ENCODE measurements around the gene UGT1A9. TPM values are rescaled to one million over a fixed set of nuclear protein-coding genes. Genes with fewer than 3 reads are reported as not detected.
"Not testable (repeated sequence)": the region's sequence is repeated elsewhere in the genome, so short reads cannot be mapped to it uniquely, and the experiment has no call there.

Gene UGT1A9
- total and polyA plus RNA-seq, 2 of the 13 experiments (the other 11 are each of a cell fraction or from before 2014, with no cell fraction given): 0.07 TPM; not detected in 1

DNA sequence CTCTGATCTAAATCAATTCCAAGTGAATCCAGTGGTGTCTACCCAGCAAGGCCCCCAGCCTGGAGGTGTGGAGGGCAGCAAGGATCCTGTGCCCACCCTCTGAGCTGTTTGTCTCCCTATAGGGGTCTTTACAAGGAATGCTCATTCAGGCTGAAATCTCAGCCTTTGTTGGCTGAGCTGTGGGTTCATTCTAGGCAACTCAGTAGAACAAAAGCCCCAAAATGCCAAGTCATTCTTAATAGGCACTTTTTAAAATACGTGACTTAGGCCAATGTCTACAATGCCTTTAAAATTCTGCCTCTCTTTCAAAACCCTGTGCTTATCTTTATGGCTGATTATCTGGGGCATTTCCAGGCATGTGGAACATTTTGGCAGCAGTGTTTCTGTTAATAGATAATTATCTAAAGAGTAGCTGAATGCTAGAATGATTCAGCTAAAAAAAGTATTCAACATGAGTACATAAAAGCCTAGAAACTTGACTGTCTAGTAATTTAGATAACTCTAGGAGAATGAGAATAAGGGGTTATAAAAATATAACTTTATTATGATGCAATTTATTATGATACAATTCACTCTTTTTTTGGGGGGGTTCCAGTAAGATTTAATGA, 28.4 kb downstream of the UGT1A9 start (continued):
- TF ChIP-seq, protein P1, sequence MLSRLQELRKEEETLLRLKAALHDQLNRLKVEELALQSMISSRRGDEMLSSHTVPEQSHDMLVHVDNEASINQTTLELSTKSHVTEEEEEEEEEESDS (CRISPR knock-in tag; IDR thresholded peaks at IDR 0.05; ENCODE audit: borderline replicate concordance): no peak

DNA sequence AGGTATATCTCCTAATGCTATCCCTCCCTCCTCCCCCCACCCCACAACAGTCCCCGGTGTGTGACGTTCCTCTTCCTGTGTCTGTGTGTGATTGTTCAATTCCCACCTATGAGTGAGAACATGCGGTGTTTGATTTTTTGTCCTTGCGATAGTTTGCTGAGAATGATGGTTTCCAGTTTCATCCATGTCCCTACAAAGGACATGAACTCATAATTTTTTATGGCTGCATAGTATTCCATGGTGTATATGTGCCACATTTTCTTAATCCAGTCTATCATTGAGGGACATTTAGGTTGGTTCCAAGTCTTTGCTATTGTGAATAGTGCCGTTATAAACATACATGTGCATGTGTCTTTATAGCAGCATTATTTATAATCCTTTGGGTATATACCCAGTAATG, 29.1 kb downstream of the UGT1A9 start:
- not testable (repeated sequence) for H3K9me3 ChIP-seq (ENCODE audit: low read length)

DNA sequence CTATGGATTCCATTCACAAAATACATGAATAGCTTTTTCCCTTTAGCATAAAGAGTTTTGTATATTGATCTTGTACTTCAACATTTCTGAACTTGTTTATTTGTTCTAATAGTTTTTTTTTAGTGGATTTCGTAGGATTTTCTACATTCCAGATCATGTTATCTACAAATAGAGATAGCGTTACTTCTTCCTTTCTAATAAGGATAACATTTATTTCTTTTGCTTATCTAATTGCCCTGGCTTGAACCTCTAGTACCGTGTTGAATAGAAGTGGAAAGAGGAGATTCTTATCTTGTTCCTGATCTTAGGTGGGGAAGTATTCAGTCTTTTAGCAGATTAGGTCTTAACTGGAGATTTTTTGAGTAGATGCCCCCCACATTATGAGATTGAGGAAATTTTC, 30.5 kb downstream of the UGT1A9 start:
- Histone ChIP-seq H3K36me3 (replicated peaks in 1 of 2; ENCODE audit: control insufficient read depth in 1 of 2, insufficient read depth in 2 of 2, low read length in 2 of 2) (no peaks in the 10 kb centered on the region), H3K9me3 (ENCODE audit: low read length) (no peaks in the 10 kb centered on the region), H3K9ac (ENCODE audit: insufficient read depth, low read depth, low read length) (no peak overlapping the region), H3K27ac (ENCODE audit: extremely low read length, insufficient read depth, low read length) (no peak overlapping the region), H4K20me1 (ENCODE audit: insufficient read depth, low read length) (no peaks in the 10 kb centered on the region), H3K27me3 (ENCODE audit: control insufficient read depth in 1 of 2, insufficient read depth in 2 of 2, low read length in 2 of 2) (no peaks in the 10 kb centered on the region), H3K4me2 (ENCODE audit: low read depth, low read length) (no peak overlapping the region), H3K4me3 (replicated peaks in 1 of 3; ENCODE audit: insufficient read depth in 1 of 3, low read depth in 2 of 3, low read length in 3 of 3) (no peak overlapping the region), H2AFZ (ENCODE audit: low read length) (no peak overlapping the region), H3K4me1 (ENCODE audit: insufficient read depth, low read length) (no peaks in the 10 kb centered on the region), H3K79me2 (ENCODE audit: insufficient read depth, low read length) (no peaks in the 10 kb centered on the region)
- intact Hi-C loops (cut with micrococcal nuclease; ENCODE audit: unreplicated experiment) (no loop called here), in situ Hi-C loops (cut with HindIII; ENCODE audit: extremely low pct_ligation_motif_present, low pct_unique_long_range_greater_than_20kb) (no loop called here)
- CTCF ChIA-PET (ENCODE audit: low intra/inter-chr PET ratio, low total read pairs): no interaction called here
- 65% methylated on average over 3 of the region's 3 CpGs for WGBS (ENCODE audit: low lambda C conversion rate)
- no TSS peak for BruUV-seq (replicated peaks)
- no peak for ATAC-seq
- POLR2A ChIA-PET: no interaction called here
- no peak for DNase-seq (ENCODE audit: low spot score)
- FAIRE-seq: no peak
- TF ChIP-seq ZKSCAN8 (CRISPR knock-in tag; IDR thresholded peaks at IDR 0.05; ENCODE audit: borderline replicate concordance) (no peak), ZNF883 (CRISPR knock-in tag; IDR thresholded peaks at IDR 0.05; ENCODE audit: not compliant biosample characterization) (no peak), FOXJ3 (CRISPR knock-in tag; IDR thresholded peaks at IDR 0.05; ENCODE audit: borderline replicate concordance) (no peak)
- TF ChIP-seq, protein P2, sequence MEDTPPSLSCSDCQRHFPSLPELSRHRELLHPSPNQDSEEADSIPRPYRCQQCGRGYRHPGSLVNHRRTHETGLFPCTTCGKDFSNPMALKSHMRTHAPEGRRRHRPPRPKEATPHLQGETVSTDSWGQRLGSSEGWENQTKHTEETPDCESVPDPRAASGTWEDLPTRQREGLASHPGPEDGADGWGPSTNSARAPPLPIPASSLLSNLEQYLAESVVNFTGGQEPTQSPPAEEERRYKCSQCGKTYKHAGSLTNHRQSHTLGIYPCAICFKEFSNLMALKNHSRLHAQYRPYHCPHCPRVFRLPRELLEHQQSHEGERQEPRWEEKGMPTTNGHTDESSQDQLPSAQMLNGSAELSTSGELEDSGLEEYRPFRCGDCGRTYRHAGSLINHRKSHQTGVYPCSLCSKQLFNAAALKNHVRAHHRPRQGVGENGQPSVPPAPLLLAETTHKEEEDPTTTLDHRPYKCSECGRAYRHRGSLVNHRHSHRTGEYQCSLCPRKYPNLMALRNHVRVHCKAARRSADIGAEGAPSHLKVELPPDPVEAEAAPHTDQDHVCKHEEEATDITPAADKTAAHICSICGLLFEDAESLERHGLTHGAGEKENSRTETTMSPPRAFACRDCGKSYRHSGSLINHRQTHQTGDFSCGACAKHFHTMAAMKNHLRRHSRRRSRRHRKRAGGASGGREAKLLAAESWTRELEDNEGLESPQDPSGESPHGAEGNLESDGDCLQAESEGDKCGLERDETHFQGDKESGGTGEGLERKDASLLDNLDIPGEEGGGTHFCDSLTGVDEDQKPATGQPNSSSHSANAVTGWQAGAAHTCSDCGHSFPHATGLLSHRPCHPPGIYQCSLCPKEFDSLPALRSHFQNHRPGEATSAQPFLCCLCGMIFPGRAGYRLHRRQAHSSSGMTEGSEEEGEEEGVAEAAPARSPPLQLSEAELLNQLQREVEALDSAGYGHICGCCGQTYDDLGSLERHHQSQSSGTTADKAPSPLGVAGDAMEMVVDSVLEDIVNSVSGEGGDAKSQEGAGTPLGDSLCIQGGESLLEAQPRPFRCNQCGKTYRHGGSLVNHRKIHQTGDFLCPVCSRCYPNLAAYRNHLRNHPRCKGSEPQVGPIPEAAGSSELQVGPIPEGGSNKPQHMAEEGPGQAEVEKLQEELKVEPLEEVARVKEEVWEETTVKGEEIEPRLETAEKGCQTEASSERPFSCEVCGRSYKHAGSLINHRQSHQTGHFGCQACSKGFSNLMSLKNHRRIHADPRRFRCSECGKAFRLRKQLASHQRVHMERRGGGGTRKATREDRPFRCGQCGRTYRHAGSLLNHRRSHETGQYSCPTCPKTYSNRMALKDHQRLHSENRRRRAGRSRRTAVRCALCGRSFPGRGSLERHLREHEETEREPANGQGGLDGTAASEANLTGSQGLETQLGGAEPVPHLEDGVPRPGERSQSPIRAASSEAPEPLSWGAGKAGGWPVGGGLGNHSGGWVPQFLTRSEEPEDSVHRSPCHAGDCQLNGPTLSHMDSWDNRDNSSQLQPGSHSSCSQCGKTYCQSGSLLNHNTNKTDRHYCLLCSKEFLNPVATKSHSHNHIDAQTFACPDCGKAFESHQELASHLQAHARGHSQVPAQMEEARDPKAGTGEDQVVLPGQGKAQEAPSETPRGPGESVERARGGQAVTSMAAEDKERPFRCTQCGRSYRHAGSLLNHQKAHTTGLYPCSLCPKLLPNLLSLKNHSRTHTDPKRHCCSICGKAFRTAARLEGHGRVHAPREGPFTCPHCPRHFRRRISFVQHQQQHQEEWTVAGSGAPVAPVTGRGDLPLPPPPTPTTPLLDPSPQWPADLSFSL (CRISPR knock-in tag; IDR thresholded peaks at IDR 0.05): no peak
- TF ChIP-seq, protein P3, sequence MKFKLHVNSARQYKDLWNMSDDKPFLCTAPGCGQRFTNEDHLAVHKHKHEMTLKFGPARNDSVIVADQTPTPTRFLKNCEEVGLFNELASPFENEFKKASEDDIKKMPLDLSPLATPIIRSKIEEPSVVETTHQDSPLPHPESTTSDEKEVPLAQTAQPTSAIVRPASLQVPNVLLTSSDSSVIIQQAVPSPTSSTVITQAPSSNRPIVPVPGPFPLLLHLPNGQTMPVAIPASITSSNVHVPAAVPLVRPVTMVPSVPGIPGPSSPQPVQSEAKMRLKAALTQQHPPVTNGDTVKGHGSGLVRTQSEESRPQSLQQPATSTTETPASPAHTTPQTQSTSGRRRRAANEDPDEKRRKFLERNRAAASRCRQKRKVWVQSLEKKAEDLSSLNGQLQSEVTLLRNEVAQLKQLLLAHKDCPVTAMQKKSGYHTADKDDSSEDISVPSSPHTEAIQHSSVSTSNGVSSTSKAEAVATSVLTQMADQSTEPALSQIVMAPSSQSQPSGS (CRISPR knock-in tag; IDR thresholded peaks at IDR 0.05): no peak

More for the DNA sequence above, 29.1 kb downstream of the UGT1A9 start:
- H3K27me3 ChIP-seq (ENCODE audit: control insufficient read depth in 1 of 2, insufficient read depth in 2 of 2, low read length in 2 of 2); FAIRE-seq; H3K79me2 ChIP-seq (ENCODE audit: insufficient read depth, low read length); H3K9ac ChIP-seq (ENCODE audit: insufficient read depth, low read depth, low read length); H3K4me2 ChIP-seq (ENCODE audit: low read depth, low read length); POLR2A ChIA-PET; H3K4me1 ChIP-seq (ENCODE audit: insufficient read depth, low read length); H3K36me3 ChIP-seq (replicated peaks in 1 of 2; ENCODE audit: control insufficient read depth in 1 of 2, insufficient read depth in 2 of 2, low read length in 2 of 2); DNase-seq (ENCODE audit: low spot score); H4K20me1 ChIP-seq (ENCODE audit: insufficient read depth, low read length); H3K27ac ChIP-seq (ENCODE audit: extremely low read length, insufficient read depth, low read length); intact Hi-C loops (cut with micrococcal nuclease; ENCODE audit: unreplicated experiment); CTCF ChIA-PET (ENCODE audit: low intra/inter-chr PET ratio, low total read pairs); H2AFZ ChIP-seq (ENCODE audit: low read length); in situ Hi-C loops (cut with HindIII; ENCODE audit: extremely low pct_ligation_motif_present, low pct_unique_long_range_greater_than_20kb); ATAC-seq; BruUV-seq (replicated peaks); H3K4me3 ChIP-seq (replicated peaks in 1 of 3; ENCODE audit: insufficient read depth in 1 of 3, low read depth in 2 of 3, low read length in 3 of 3): not testable (repeated sequence)
- WGBS (ENCODE audit: low lambda C conversion rate): 90% methylated on average over 5 of the region's 5 CpGs
